Measurements from ENCODE around the gene SKP2. TPM values are rescaled to one million over a fixed set of nuclear protein-coding genes. Genes with fewer than 3 reads are reported as not detected.

SKP2 gene
- total RNA-seq, 1 experiment from 2014 or later, result 21.5 TPM

DNA sequence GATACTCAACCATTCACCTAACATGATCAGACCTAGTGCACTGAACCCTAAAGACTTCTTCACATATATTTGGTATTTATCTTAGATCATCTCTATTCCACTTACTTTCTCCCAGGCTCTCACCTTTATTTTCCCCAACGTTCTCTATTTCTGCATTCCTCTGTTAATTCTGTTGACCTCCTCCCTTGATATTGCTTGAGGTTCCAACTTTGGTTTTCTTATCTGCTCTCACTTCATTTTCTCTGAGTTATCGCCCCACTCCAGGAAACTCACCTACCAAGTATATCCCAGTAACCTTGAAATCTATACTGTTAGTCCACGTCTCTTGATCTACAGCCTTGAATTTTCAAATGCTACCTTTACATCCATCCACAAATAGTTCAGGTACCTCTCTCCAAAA is 80.6 kb downstream of the SKP2 start:
- BruUV-seq (replicated peaks), result no TSS peak
- H3K9me3 ChIP-seq (ENCODE audit: control insufficient read depth, insufficient read depth, low read depth, low read length), result no peaks in the 10 kb centered on the region
- H3K36me3 ChIP-seq (ENCODE audit: control insufficient read depth, insufficient read depth, low read length), result no peaks in the 10 kb centered on the region
- DNase-seq (ENCODE audit: low read depth, low spot score) (no peak), ATAC-seq (no peak)
- no peak overlapping the region for H3K27ac ChIP-seq (ENCODE audit: low read length)
- H3K4me3 ChIP-seq (ENCODE audit: low read depth in 2 of 2, low read length in 2 of 2), result no peak overlapping the region
- ChIA-PET CTCF (no interaction called here), POLR2A (no interaction called here)
- TF ChIP-seq, protein P1, sequence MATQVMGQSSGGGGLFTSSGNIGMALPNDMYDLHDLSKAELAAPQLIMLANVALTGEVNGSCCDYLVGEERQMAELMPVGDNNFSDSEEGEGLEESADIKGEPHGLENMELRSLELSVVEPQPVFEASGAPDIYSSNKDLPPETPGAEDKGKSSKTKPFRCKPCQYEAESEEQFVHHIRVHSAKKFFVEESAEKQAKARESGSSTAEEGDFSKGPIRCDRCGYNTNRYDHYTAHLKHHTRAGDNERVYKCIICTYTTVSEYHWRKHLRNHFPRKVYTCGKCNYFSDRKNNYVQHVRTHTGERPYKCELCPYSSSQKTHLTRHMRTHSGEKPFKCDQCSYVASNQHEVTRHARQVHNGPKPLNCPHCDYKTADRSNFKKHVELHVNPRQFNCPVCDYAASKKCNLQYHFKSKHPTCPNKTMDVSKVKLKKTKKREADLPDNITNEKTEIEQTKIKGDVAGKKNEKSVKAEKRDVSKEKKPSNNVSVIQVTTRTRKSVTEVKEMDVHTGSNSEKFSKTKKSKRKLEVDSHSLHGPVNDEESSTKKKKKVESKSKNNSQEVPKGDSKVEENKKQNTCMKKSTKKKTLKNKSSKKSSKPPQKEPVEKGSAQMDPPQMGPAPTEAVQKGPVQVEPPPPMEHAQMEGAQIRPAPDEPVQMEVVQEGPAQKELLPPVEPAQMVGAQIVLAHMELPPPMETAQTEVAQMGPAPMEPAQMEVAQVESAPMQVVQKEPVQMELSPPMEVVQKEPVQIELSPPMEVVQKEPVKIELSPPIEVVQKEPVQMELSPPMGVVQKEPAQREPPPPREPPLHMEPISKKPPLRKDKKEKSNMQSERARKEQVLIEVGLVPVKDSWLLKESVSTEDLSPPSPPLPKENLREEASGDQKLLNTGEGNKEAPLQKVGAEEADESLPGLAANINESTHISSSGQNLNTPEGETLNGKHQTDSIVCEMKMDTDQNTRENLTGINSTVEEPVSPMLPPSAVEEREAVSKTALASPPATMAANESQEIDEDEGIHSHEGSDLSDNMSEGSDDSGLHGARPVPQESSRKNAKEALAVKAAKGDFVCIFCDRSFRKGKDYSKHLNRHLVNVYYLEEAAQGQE (IDR thresholded peaks at IDR 0.05; ENCODE audit: insufficient read depth in 1 of 2, low read depth in 2 of 2, low read length in 1 of 2), result no peak
- no peak for TF ChIP-seq TCF7L2 (IDR thresholded peaks at IDR 0.05; ENCODE audit: low read depth, low read length)
- TF ChIP-seq POLR2AphosphoS5 (IDR thresholded peaks at IDR 0.05; ENCODE audit: low read depth, low read length), result no peak
- TF ChIP-seq, protein P2, sequence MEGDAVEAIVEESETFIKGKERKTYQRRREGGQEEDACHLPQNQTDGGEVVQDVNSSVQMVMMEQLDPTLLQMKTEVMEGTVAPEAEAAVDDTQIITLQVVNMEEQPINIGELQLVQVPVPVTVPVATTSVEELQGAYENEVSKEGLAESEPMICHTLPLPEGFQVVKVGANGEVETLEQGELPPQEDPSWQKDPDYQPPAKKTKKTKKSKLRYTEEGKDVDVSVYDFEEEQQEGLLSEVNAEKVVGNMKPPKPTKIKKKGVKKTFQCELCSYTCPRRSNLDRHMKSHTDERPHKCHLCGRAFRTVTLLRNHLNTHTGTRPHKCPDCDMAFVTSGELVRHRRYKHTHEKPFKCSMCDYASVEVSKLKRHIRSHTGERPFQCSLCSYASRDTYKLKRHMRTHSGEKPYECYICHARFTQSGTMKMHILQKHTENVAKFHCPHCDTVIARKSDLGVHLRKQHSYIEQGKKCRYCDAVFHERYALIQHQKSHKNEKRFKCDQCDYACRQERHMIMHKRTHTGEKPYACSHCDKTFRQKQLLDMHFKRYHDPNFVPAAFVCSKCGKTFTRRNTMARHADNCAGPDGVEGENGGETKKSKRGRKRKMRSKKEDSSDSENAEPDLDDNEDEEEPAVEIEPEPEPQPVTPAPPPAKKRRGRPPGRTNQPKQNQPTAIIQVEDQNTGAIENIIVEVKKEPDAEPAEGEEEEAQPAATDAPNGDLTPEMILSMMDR (IDR thresholded peaks at IDR 0.05), result no peak
- no peak for TF ChIP-seq SIN3A (IDR thresholded peaks at IDR 0.05; ENCODE audit: borderline replicate concordance, insufficient read depth, low read depth, low read length)
- H3K27me3 ChIP-seq (ENCODE audit: control insufficient read depth, insufficient read depth, low read length), result no peaks in the 10 kb centered on the region
- no peaks in the 10 kb centered on the region for H3K4me1 ChIP-seq (ENCODE audit: control insufficient read depth, insufficient read depth, low read length)
- in situ Hi-C loops (cut with HindIII; ENCODE audit: low pct_unique_long_range_greater_than_20kb, low sequenced_read_pairs), result no loop called here
- intact Hi-C loops (cut with micrococcal nuclease; ENCODE audit: unreplicated experiment), result no loop called here

Small RNA genes lying within 50 kb of the gene (microRNA-seq; reads per million reads assigned to microRNA genes)
- 2.9 reads per million for gene MIR580 (ENCODE audit: unreplicated experiment)

Other genes with a start within 250 kb of the SKP2 start
- not detected for gene CAPSL, start 213.5 kb upstream of the SKP2 start, total RNA-seq (2021; ENCODE audit: unreplicated experiment)
- gene UGT3A1, start 160.7 kb upstream of the SKP2 start, total RNA-seq (2021; ENCODE audit: unreplicated experiment), result not detected
- 0.10 TPM for gene UGT3A2, start 85.2 kb upstream of the SKP2 start, total RNA-seq (2021; ENCODE audit: unreplicated experiment)
- gene LMBRD2, start 224 bp upstream of the SKP2 start, total RNA-seq (2021; ENCODE audit: unreplicated experiment), result 7.1 TPM
- 22.5 TPM for gene NADK2, start 89.8 kb downstream of the SKP2 start, total RNA-seq (2021; ENCODE audit: unreplicated experiment)
- 0.28 TPM for gene RANBP3L, start 149.8 kb downstream of the SKP2 start, total RNA-seq (2021; ENCODE audit: unreplicated experiment)